Stimulated activated naive CD8-positive, alpha-beta T cell treated with anti-CD3 and anti-CD28 coated beads, Interleukin-15, amount 100 ng/mL, for 72 hours (primary cell): ENCODE data around the gene ATG7.
A peak's percentile ranks its signal among the peaks of the same experiment; 100 is the strongest.
"Not testable (repeated sequence)": the region's sequence is repeated elsewhere in the genome, so short reads cannot be mapped to it uniquely, and the experiment has no call there.

Source experiments
- ATAC-seq: fragments of 150-1000 bp; cut with Tn5 transposase; 2 replicates; pipeline ENCODE4 v1.10.0; 2021; ENCODE audit warnings: mild to moderate bottlenecking, moderate library complexity
- DNase-seq, 2 donors: peaks; one replicate each; pipeline ENCODE4 v3.0.0; 2021 to 2022
- H3K27ac Mint-ChIP-seq, 2 donors: one replicate each; pipeline ENCODE4 v1.8.0; 2022; ENCODE audit warnings: mild to moderate bottlenecking in 2 of 2, mixed read lengths in 2 of 2, moderate library complexity in 2 of 2
- H3K27me3 Mint-ChIP-seq: one replicate; pipeline ENCODE4 v1.8.0; 2022; ENCODE audit warnings: mixed read lengths
- H3K4me1 Mint-ChIP-seq: one replicate; pipeline ENCODE4 v1.8.0; 2022; ENCODE audit warnings: mild to moderate bottlenecking, mixed read lengths
- H3K4me3 Mint-ChIP-seq, 2 donors: one replicate each; pipeline ENCODE4 v1.8.0; 2022; ENCODE audit warnings: mild to moderate bottlenecking in 2 of 2, mixed read lengths in 2 of 2, moderate library complexity in 1 of 2
- H3K9me3 Mint-ChIP-seq, 2 donors: one replicate each; pipeline ENCODE4 v1.8.0; 2022; ENCODE audit warnings: mixed read lengths in 2 of 2

Gene ATG7

GRCh38 chr3:11393401-11393800, 121.2 kb downstream of the ATG7 start:
- H3K4me3 Mint-ChIP-seq = no peak overlapping the region
- ATAC-seq = no peak
- no peak overlapping the region for H3K27ac Mint-ChIP-seq
- peaks cover 27% of the 10 kb centered on the region for H3K4me1 Mint-ChIP-seq
- no peaks in the 10 kb centered on the region for H3K27me3 Mint-ChIP-seq
- no peak for DNase-seq
- H3K9me3 Mint-ChIP-seq = no peaks in the 10 kb centered on the region

- no peak overlapping the region for H3K4me3 Mint-ChIP-seq
- DNase-seq (no peak), ATAC-seq (no peak)
- H3K4me1 Mint-ChIP-seq = peaks cover 27% of the 10 kb centered on the region
- no peaks in the 10 kb centered on the region for H3K27me3 Mint-ChIP-seq
- H3K27ac Mint-ChIP-seq = no peak overlapping the region
- H3K9me3 Mint-ChIP-seq = no peaks in the 10 kb centered on the region
These were observed 122.2 kb downstream of the ATG7 start for GRCh38 chr3:11394392-11394791.

- Mint-ChIP-seq H3K9me3 (peaks cover 6% of the 10 kb centered on the region in 2 donors), H3K4me1 (no peaks in the 10 kb centered on the region), H3K27me3 (no peaks in the 10 kb centered on the region), H3K27ac (no peak overlapping the region), H3K4me3 (no peak overlapping the region)
- DNase-seq (no peak), ATAC-seq (no peak)
These were observed 128.0 kb downstream of the ATG7 start for GRCh38 chr3:11400213-11400612.

GRCh38 chr3:11401434-11401833, 129.2 kb downstream of the ATG7 start:
- Mint-ChIP-seq H3K4me1 (no peaks in the 10 kb centered on the region), H3K4me3 (no peak overlapping the region), H3K27me3 (no peaks in the 10 kb centered on the region), H3K9me3 (peaks cover 7 to 8% of the 10 kb centered on the region in 2 donors), H3K27ac (no peak overlapping the region)
- no peak for DNase-seq
- ATAC-seq = no peak

- H3K27me3 Mint-ChIP-seq = no peaks in the 10 kb centered on the region
- DNase-seq (no peak), ATAC-seq (no peak)
- H3K4me3 Mint-ChIP-seq = no peak overlapping the region
- H3K4me1 Mint-ChIP-seq = no peaks in the 10 kb centered on the region
- no peak overlapping the region for H3K27ac Mint-ChIP-seq
- peaks cover 26 to 40% of the 10 kb centered on the region in 2 donors for H3K9me3 Mint-ChIP-seq
These were observed 133.1 kb downstream of the ATG7 start for GRCh38 chr3:11405323-11405722.

- Mint-ChIP-seq H3K9me3 (peaks cover 40 to 53% of the 10 kb centered on the region in 2 donors), H3K4me3 (no peak overlapping the region), H3K27ac (no peak overlapping the region), H3K4me1 (no peaks in the 10 kb centered on the region), H3K27me3 (no peaks in the 10 kb centered on the region)
- DNase-seq (no peak), ATAC-seq (no peak)
These were observed 135.4 kb downstream of the ATG7 start for GRCh38 chr3:11407644-11408043.

GRCh38 chr3:11408324-11408859, 136.2 kb downstream of the ATG7 start:
- H3K27me3 Mint-ChIP-seq = not testable (repeated sequence)
- H3K9me3 Mint-ChIP-seq = peaks cover 40 to 53% of the 10 kb centered on the region in 2 donors

GRCh38 chr3:11410564-11410963, 138.4 kb downstream of the ATG7 start:
- Mint-ChIP-seq H3K4me3 (no peak overlapping the region), H3K9me3 (peaks cover 41 to 56% of the 10 kb centered on the region in 2 donors), H3K27me3 (no peaks in the 10 kb centered on the region), H3K27ac (no peak overlapping the region), H3K4me1 (no peaks in the 10 kb centered on the region)
- DNase-seq (no peak), ATAC-seq (no peak)

More at GRCh38 chr3:11408324-11408859, 136.2 kb downstream of the ATG7 start:
- not testable (repeated sequence) for H3K4me1 Mint-ChIP-seq, H3K4me3 Mint-ChIP-seq, DNase-seq, H3K27ac Mint-ChIP-seq, ATAC-seq

- no peak overlapping the region for H3K27ac Mint-ChIP-seq
- peaks cover 34 to 50% of the 10 kb centered on the region in 2 donors for H3K9me3 Mint-ChIP-seq
- H3K4me3 Mint-ChIP-seq = no peak overlapping the region
- DNase-seq (no peak), ATAC-seq (no peak)
- H3K27me3 Mint-ChIP-seq = no peaks in the 10 kb centered on the region
- no peaks in the 10 kb centered on the region for H3K4me1 Mint-ChIP-seq
These were observed 139.8 kb downstream of the ATG7 start for GRCh38 chr3:11411956-11412355.

- H3K4me3 Mint-ChIP-seq = no peak overlapping the region
- no peaks in the 10 kb centered on the region for H3K27me3 Mint-ChIP-seq
- no peak for DNase-seq
- H3K27ac Mint-ChIP-seq = no peak overlapping the region
- no peaks in the 10 kb centered on the region for H3K4me1 Mint-ChIP-seq
- no peak for ATAC-seq
- peaks cover 31 to 40% of the 10 kb centered on the region in 2 donors for H3K9me3 Mint-ChIP-seq
These were observed 140.9 kb downstream of the ATG7 start for GRCh38 chr3:11413071-11413470.

- no peaks in the 10 kb centered on the region for H3K4me1 Mint-ChIP-seq
- no peak overlapping the region for H3K27ac Mint-ChIP-seq
- DNase-seq (no peak), ATAC-seq (no peak)
- H3K9me3 Mint-ChIP-seq = peaks cover 21 to 23% of the 10 kb centered on the region in 2 donors
- H3K27me3 Mint-ChIP-seq = no peaks in the 10 kb centered on the region
- H3K4me3 Mint-ChIP-seq = no peak overlapping the region
These were observed 142.9 kb downstream of the ATG7 start for GRCh38 chr3:11415099-11415498.

GRCh38 chr3:11420066-11420465, 147.9 kb downstream of the ATG7 start:
- H3K9me3 Mint-ChIP-seq = no peaks in the 10 kb centered on the region
- H3K27ac Mint-ChIP-seq = no peak overlapping the region
- no peaks in the 10 kb centered on the region for H3K27me3 Mint-ChIP-seq
- H3K4me3 Mint-ChIP-seq = no peak overlapping the region
- DNase-seq (no peak), ATAC-seq (no peak)
- peaks cover 5% of the 10 kb centered on the region for H3K4me1 Mint-ChIP-seq

- Mint-ChIP-seq H3K27me3 (no peaks in the 10 kb centered on the region), H3K4me3 (no peak overlapping the region), H3K4me1 (peaks cover 5% of the 10 kb centered on the region), H3K9me3 (no peaks in the 10 kb centered on the region), H3K27ac (no peak overlapping the region)
- no peak for ATAC-seq
- DNase-seq = no peak
These were observed 150.1 kb downstream of the ATG7 start for GRCh38 chr3:11422291-11422690.

GRCh38 chr3:11423868-11424267, 151.7 kb downstream of the ATG7 start:
- Mint-ChIP-seq H3K27me3 (no peaks in the 10 kb centered on the region), H3K27ac (no peak overlapping the region), H3K9me3 (no peaks in the 10 kb centered on the region), H3K4me1 (peaks cover 5% of the 10 kb centered on the region), H3K4me3 (no peak overlapping the region)
- ATAC-seq (no peak), DNase-seq (no peak)

GRCh38 chr3:11424277-11424676, 152.1 kb downstream of the ATG7 start:
- Mint-ChIP-seq H3K27me3 (no peaks in the 10 kb centered on the region), H3K9me3 (no peaks in the 10 kb centered on the region), H3K4me3 (no peak overlapping the region), H3K4me1 (peaks cover 5% of the 10 kb centered on the region), H3K27ac (no peak overlapping the region)
- DNase-seq = no peak
- ATAC-seq = no peak

GRCh38 chr3:11430207-11430606, 158.0 kb downstream of the ATG7 start:
- DNase-seq (no peak), ATAC-seq (no peak)
- Mint-ChIP-seq H3K4me1 (no peaks in the 10 kb centered on the region), H3K4me3 (no peak overlapping the region), H3K27ac (no peak overlapping the region), H3K9me3 (no peaks in the 10 kb centered on the region), H3K27me3 (no peaks in the 10 kb centered on the region)

- H3K4me3 Mint-ChIP-seq = no peak overlapping the region
- H3K27me3 Mint-ChIP-seq = no peaks in the 10 kb centered on the region
- peak overlapping the region in 1 of 2 donors; percentile 72 for H3K27ac Mint-ChIP-seq
- ATAC-seq (no peak), DNase-seq (no peak)
- no peaks in the 10 kb centered on the region for H3K4me1 Mint-ChIP-seq
- H3K9me3 Mint-ChIP-seq = no peaks in the 10 kb centered on the region
These were observed 158.4 kb downstream of the ATG7 start for GRCh38 chr3:11430624-11431023.
